Germinal center (tissue), 1 donor: ENCODE measurements around the gene CEACAM1.
A peak's percentile ranks its signal among the peaks of the same experiment; 100 is the strongest.
"Not testable (repeated sequence)": the region's sequence is repeated elsewhere in the genome, so short reads cannot be mapped to it uniquely, and the experiment has no call there.

ENCODE experiments used
- DNase-seq: peaks from one replicate; pipeline ENCODE4 v3.0.0; 2012; ENCODE audit warnings: mixed read lengths, low spot score

Gene CEACAM1

DNA sequence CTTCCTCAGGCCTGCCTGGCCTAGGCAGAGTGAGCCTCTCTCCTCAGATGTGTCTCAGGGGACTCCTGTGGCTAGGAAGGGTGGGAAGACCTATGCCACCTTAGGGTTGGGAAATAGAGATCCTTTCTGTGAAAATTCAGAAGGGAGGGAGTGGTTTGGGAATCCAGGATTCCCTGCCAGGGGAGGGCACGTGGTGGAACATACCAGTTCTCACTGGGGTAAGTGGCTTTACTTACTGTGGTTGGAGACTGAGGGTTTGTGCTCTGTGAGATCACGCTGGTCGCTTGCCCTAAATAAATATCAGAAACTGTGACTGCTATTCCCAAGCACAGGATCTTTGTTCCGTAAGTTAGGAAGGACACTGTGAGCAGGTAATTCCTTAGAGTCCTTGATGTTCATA lies 16.9 kb downstream of the CEACAM1 start:
- no peak for DNase-seq

DNA sequence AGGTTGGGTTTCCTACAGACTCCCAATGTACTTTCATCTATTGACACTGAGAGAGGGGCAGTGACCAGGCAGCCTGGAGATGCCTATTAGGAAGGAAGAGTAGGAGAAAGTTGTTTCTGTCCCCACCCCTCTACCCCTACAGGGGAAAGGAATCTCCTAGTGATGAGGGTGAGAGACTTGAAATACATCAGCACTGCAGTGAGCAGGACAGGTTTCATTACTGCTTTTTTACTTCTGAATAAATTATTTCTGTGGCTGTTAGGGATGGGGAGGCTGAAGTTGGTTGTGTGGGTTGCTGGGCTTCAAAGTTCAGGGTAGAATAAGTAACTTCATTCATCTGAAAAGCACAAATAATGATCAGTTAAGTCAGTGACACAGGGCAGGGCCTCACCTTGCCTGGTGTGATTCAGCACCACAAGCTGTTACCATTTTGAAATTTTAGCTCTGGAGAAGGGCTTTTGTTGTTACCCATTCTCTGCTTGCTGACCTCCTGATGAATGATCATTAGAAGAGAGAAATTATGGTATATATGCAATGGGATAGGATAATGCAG lies 19.3 kb downstream of the CEACAM1 start:
- DNase-seq, result peak; percentile 20

- no peak for DNase-seq
These were observed 23.2 kb downstream of the CEACAM1 start for GRCh38 chr19:42505066-42505465.

DNA sequence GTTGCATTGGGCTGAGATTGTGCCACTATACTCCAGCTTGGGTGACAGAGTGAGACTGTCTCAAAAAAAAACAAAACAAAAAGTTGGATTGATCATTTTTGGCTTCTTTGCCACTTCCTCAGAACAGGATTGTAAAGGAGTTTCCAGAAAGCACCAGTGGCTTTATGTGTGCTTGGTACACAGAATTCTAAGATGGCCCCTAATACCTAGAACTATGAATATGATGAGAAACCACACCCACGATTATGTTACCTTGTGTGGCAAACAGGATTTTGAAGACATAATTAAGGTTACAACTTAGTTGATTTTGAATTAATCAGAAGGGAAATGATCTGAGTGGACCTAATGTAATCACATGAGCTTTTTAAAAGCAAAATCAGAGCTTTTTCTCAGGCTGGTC lies 26.5 kb downstream of the CEACAM1 start:
- no peak for DNase-seq

- DNase-seq, result not testable (repeated sequence)
These were observed 27.0 kb downstream of the CEACAM1 start for GRCh38 chr19:42501243-42501642.

GRCh38 chr19:42498169-42498757 lies 30.0 kb downstream of the CEACAM1 start:
- no peak for DNase-seq

- DNase-seq, result peak; percentile 42
These were observed 30.7 kb downstream of the CEACAM1 start for GRCh38 chr19:42497492-42498168.

- no peak for DNase-seq
These were observed 31.7 kb downstream of the CEACAM1 start for GRCh38 chr19:42496460-42497133.

- DNase-seq, result no peak
These were observed 32.6 kb downstream of the CEACAM1 start for GRCh38 chr19:42495663-42496062.

GRCh38 chr19:42494321-42494720 lies 34.0 kb downstream of the CEACAM1 start:
- DNase-seq, result no peak

DNA sequence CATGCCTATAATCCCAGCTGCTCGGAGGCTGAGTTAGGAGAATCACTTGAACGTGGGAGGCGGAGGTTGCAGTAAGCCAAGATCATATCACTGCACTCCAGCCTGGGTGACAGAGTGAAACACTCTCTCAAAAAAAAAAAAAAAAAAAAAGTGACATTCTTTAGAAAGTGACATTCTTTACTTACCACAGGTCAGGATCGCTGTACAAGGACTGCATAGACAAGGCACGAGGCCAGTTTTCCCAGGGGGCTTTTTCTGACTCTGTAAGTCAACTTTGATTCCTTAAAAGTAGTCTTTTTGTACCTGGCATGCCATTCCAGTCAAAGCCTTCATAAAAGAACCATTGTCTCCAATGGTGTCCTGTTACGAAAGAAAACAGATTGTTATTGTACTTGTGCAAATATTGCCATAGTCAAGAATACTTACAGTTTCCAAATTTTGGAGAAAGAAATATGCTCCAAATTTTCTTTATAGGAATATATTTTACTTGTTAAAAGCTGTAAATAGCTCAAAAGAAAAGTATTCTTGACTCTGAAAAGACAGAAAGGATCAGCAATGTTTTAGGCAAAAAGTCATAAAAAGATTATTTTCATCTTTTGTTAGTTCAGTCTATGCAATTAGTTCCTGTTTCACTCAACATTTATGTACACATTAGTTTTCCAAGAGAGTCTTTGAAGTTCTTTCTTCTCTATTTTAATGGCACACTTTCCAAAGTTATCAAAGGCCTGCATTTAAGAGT lies 39.3 kb downstream of the CEACAM1 start:
- DNase-seq, result no peak

DNA sequence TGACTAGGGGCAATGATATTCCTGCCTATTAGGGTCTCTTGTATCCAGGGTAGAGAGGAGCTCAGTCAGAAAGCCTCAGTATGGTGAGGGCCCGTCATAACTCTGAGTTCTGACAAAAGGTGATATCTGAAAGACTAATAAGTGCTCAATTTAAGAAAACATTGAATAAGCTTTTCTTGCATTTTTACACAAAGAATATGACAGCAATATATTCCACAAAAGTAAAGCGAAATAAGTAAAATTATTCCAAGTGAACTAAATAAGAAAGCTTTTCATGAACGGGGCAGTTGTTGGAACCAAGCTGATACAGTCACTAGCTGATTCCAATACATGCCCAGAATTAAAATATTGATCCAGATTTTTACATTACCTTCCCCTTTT lies 40.5 kb downstream of the CEACAM1 start:
- DNase-seq, result no peak

- no peak for DNase-seq
These were observed 41.1 kb downstream of the CEACAM1 start for GRCh38 chr19:42487032-42487797.

GRCh38 chr19:42485036-42485435 lies 43.2 kb downstream of the CEACAM1 start:
- not testable (repeated sequence) for DNase-seq

DNA sequence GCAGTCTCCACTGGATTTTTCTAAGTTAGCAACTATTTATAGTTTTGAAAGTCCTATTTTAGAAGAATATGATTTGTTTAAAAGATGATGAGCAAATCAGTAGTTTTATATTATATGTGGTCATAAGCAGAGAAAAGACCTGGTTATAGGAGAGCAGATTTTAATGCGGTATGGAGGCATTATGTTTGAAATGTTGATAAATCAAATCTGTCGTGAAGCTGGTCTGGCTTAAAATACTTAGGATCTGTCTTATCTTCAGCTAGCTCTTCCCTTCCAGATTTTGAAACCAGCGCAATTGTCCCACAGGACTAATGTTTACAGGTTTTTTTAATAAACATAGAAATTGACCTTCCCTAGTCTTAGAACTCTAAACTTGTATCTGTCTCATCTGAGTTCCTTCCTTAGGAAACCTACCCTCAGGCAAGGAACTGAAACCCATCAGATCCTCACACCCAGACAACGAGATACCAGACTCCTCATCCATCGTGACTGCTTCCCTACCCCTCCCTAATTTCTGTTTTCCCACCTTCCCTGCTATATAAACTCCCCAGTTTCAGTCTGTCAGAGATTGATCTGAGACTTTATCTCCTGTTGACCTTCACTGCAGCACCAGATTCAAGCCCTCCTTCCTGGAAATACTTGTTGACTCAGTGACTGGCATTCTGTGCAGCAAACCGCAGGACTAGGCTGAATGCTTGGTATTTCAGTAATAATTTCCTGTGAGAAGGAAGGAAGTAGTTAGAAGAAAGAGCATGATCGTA lies 47.8 kb downstream of the CEACAM1 start:
- no peak for DNase-seq

- DNase-seq, result no peak
These were observed 48.5 kb downstream of the CEACAM1 start for GRCh38 chr19:42479736-42480135.

DNA sequence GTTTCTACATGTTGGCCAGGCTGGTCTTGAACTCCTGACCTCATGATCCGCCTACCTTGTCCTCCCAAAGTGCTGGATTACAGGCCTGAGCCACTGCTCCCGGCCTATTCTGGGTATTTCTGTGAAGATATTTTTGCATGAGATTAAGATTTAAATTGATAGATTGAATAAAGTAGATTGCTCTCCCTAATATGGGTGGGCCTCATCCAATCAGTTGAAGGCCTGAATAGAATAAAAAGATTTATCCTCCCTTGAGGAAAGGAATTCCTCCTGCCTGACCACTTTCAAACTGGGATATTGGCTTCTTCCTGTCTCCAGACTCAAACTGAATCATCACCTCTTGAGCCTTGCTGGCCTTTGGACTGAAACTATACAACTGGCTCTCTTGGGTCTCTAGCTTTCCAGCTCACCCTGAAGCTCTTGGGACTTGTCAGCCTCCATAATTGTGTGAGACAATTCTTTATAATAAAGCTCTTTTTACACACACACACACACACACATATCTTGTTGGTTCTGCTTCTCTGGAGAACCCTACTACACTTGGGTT lies 49.4 kb downstream of the CEACAM1 start:
- DNase-seq, result no peak

DNA sequence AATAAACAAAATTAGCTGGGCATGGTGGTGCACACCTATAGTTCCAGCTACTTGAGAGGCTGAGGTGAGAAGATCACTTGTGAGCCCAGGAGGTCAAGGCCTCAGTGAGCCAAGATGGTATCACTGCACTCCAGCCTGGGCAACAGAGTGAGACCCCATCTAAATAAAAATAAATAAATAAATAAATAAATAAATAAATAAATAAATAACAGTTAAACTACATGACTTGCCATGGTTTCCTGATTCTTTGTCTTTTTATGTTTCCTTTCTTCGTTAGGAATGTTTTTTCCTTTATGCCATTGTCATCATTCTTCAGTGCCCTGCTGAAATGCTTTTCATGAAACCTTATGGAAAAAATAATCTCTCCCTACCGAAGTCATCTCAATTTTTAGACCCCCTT lies 50.3 kb downstream of the CEACAM1 start:
- DNase-seq, result no peak

- no peak for DNase-seq
These were observed 51.2 kb downstream of the CEACAM1 start for GRCh38 chr19:42477117-42477516.

- no peak for DNase-seq
These were observed 52.9 kb downstream of the CEACAM1 start for GRCh38 chr19:42475366-42475765.

DNA sequence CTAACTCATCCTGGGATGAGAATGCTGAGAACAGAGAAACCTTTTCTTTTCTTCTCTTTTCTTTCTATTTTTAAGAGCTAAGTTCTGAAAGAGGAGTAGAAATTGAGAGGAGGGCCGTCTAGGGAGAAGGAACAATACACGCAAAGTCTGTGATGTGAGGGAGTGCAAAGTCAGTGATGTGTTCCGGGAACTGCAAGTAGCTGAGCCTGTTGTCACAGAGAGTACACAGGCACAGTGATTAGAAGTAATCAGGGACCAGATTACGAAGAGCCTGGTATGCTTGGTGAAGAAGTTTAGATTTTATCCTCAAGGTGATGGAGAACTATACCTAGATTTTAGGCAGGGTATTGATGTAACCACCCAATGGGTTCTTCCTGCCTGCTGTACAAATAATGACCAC lies 53.5 kb downstream of the CEACAM1 start:
- no peak for DNase-seq
